Subcutaneous adipose tissue (tissue), 4 donors: ENCODE data around the gene TMEM239. TPM values are rescaled to one million over a fixed set of nuclear protein-coding genes. Genes with fewer than 3 reads are reported as not detected.

Source experiments
- CTCF ChIP-seq: fragments of 450-650 bp; IDR thresholded peaks from one replicate; pipeline ENCODE4 v1.5.1; 2016; ENCODE audit warnings: low read depth, mild to moderate bottlenecking, control low read depth, antibody characterized with exemption, moderate library complexity
- total RNA-seq, 4 donors: library from RNA; depleted of rRNA; stranded (reverse); fragments of >200 nt; gene quantifications; one replicate each; pipeline ENCODE4 v1.1.0, GENCODE V29; 2016

The TMEM239 gene
- total RNA-seq: not detected

GRCh38 chr20:2816030-2816582 lies at the start of gene TMEM239:
TMEM239 (plus strand) TSS chr20:2816364; CDS start chr20:2816555, 191 bp downstream.
- TF ChIP-seq CTCF: no peak

- TF ChIP-seq CTCF: no peak
These were observed 48.2 kb upstream of the TMEM239 start for GRCh38 chr20:2767768-2768631.

GRCh38 chr20:2768632-2769015 lies 47.5 kb upstream of the TMEM239 start:
- TF ChIP-seq CTCF: no peak

GRCh38 chr20:2771631-2772080 lies 44.5 kb upstream of the TMEM239 start:
- no peak for TF ChIP-seq CTCF

- no peak for TF ChIP-seq CTCF
These were observed 42.4 kb upstream of the TMEM239 start for GRCh38 chr20:2773812-2774211.

- no peak for TF ChIP-seq CTCF
These were observed 41.0 kb upstream of the TMEM239 start for GRCh38 chr20:2775139-2775538.

- TF ChIP-seq CTCF: no peak
These were observed 37.4 kb upstream of the TMEM239 start for GRCh38 chr20:2778602-2779321.
